H1 (cell line): ENCODE measurements around the gene PTPRG. TPM values are rescaled to one million over a fixed set of nuclear protein-coding genes. Genes with fewer than 3 reads are reported as not detected.

Experiments used
- CTCF ChIA-PET: fragments of 300-600 bp; sonication (Branson Sonifier 250); formaldehyde crosslinking; loops from one replicate; lab custom pipeline; 2021; ENCODE audit not compliant: partially characterized antibody; lab: Charles Lee
- POLR2A ChIA-PET: fragments of 300-600 bp; sonication (Branson Sonifier 250); formaldehyde crosslinking; loops from one replicate; lab custom pipeline; 2021; ENCODE audit warnings: inconsistent platforms; ENCODE audit not compliant: partially characterized antibody; lab: Charles Lee
- DNase-seq, 2 experiments: peaks; one replicate each; pipeline versions ENCODE4 v3.0.0 to v3.0.0-alpha.2; 2010 to 2022; ENCODE audit warnings: low spot score in 2 of 2, low read depth in 1 of 2, mixed read lengths in 1 of 2
- FAIRE-seq: peaks from 2 replicates; lab custom pipeline; 2011; peaks lifted over from hg19 to GRCh38; lab: Jason Lieb, UNC
- H2AFZ ChIP-seq: 2 replicates; pipeline ENCODE4 v1.8.1; 2012; ENCODE audit warnings: low read length, inconsistent platforms
- H2AK5ac ChIP-seq: 2 replicates; pipeline ENCODE4 v1.6.1; 2013; ENCODE audit warnings: low read depth, low read length
- H2BK120ac ChIP-seq: replicated peaks from 2 replicates; pipeline ENCODE3; 2013; ENCODE audit warnings: low read depth, low read length, inconsistent platforms
- H2BK12ac ChIP-seq: 2 replicates; pipeline ENCODE4 v1.6.1; 2013; ENCODE audit warnings: low read depth, low read length
- H2BK15ac ChIP-seq: 2 replicates; pipeline ENCODE4 v1.6.1; 2013; ENCODE audit warnings: low read length
- H2BK20ac ChIP-seq: 2 replicates; pipeline ENCODE4 v1.6.1; 2013; ENCODE audit warnings: low read length
- H2BK5ac ChIP-seq: 2 replicates; pipeline ENCODE4 v1.6.1; 2013; ENCODE audit warnings: low read depth, low read length
- H3K14ac ChIP-seq: 2 replicates; pipeline ENCODE4 v1.6.1; 2013; ENCODE audit warnings: inconsistent platforms; ENCODE audit not compliant: insufficient read length
- H3K18ac ChIP-seq: 2 replicates; pipeline ENCODE4 v1.6.1; 2013; ENCODE audit warnings: low read length; ENCODE audit errors: extremely low read depth
- H3K23ac ChIP-seq: 2 replicates; pipeline ENCODE4 v1.6.1; 2013; ENCODE audit warnings: inconsistent platforms; ENCODE audit not compliant: insufficient read length
- H3K23me2 ChIP-seq: 2 replicates; pipeline ENCODE4 v1.6.1; 2013; ENCODE audit warnings: low read depth, low read length
- H3K27ac ChIP-seq: 2 replicates; pipeline ENCODE4 v1.6.1; 2011; ENCODE audit warnings: low read depth, low read length, inconsistent platforms
- H3K27me3 ChIP-seq, 4 experiments: replicated peaks in 1 of 4; 1 replicate in 1 of 4; 2 replicates in 3 of 4; pipeline versions ENCODE4 v1.6.1 to v1.8.1; 2011 to 2013; ENCODE audit warnings: low read length in 3 of 4, mild to moderate bottlenecking in 3 of 4, inconsistent platforms in 2 of 4, mixed read lengths in 2 of 4, moderate library complexity in 1 of 4; ENCODE audit not compliant: control insufficient read depth in 3 of 4, insufficient read depth in 3 of 4; ENCODE audit errors: extremely low read depth in 1 of 4
- H3K36me3 ChIP-seq, 4 experiments: 2 replicates each; pipeline versions ENCODE4 v1.6.1 to v1.8.1; 2011 to 2013; ENCODE audit warnings: mild to moderate bottlenecking in 4 of 4, low read length in 3 of 4, moderate library complexity in 2 of 4, control low read depth in 1 of 4, inconsistent platforms in 1 of 4; ENCODE audit not compliant: insufficient read depth in 4 of 4, control insufficient read depth in 2 of 4
- H3K4ac ChIP-seq: replicated peaks from 2 replicates; pipeline ENCODE3; 2013; ENCODE audit warnings: low read length, low read depth, mixed read lengths, inconsistent platforms; ENCODE audit not compliant: insufficient read length
- H3K4me1 ChIP-seq, 4 experiments: replicated peaks in 1 of 4; 1 replicate in 1 of 4; 2 replicates in 3 of 4; pipeline versions ENCODE4 v1.6.1 to v1.8.1; 2011 to 2013; ENCODE audit warnings: low read length in 3 of 4, inconsistent platforms in 2 of 4, mixed read lengths in 1 of 4; ENCODE audit not compliant: insufficient read depth in 4 of 4, control insufficient read depth in 3 of 4
- H3K4me2 ChIP-seq, 2 experiments: 2 replicates each; pipeline versions ENCODE4 v1.6.1 to v1.8.1; 2011 to 2013; ENCODE audit warnings: low read depth in 2 of 2, low read length in 2 of 2, control low read depth in 1 of 2, inconsistent platforms in 1 of 2, mild to moderate bottlenecking in 1 of 2; ENCODE audit not compliant: insufficient read depth in 1 of 2
- H3K4me3 ChIP-seq, 4 experiments: fragments of 200-600, 300-600 bp in 1 of 4; sonication (generic), shearing (Covaris generic), sonication (Bioruptor Twin) in 1 of 4; 2 replicates each; pipeline versions ENCODE4 v1.5.1 to v1.8.1; 2011 to 2016; ENCODE audit warnings: low read length in 4 of 4, low read depth in 3 of 4, control low read depth in 2 of 4, inconsistent platforms in 2 of 4, mild to moderate bottlenecking in 2 of 4, mixed read lengths in 1 of 4, moderate library complexity in 1 of 4; ENCODE audit not compliant: insufficient read depth in 2 of 4; ENCODE audit errors: extremely low read depth in 1 of 4
- H3K56ac ChIP-seq: replicated peaks from 2 replicates; pipeline ENCODE3; 2013; ENCODE audit warnings: low read depth, mild to moderate bottlenecking, mixed read lengths, low read length, inconsistent platforms; ENCODE audit not compliant: insufficient read length
- H3K79me1 ChIP-seq: 2 replicates; pipeline ENCODE4 v1.6.1; 2013; ENCODE audit warnings: low read depth, low read length, control low read depth
- H3K79me2 ChIP-seq, 2 experiments: 2 replicates each; pipeline versions ENCODE4 v1.6.1 to v1.8.1; 2012 to 2013; ENCODE audit warnings: low read length in 2 of 2, mild to moderate bottlenecking in 2 of 2, inconsistent platforms in 1 of 2; ENCODE audit not compliant: insufficient read depth in 2 of 2, control insufficient read depth in 1 of 2
- H3K9ac ChIP-seq, 4 experiments: replicated peaks in 1 of 4; 1 replicate in 1 of 4; 2 replicates in 3 of 4; pipeline versions ENCODE4 v1.6.1 to v1.8.1; 2011 to 2013; ENCODE audit warnings: low read depth in 3 of 4, low read length in 3 of 4, control low read depth in 2 of 4, mild to moderate bottlenecking in 2 of 4, moderate library complexity in 2 of 4, inconsistent platforms in 1 of 4; ENCODE audit errors: extremely low read depth in 1 of 4
- H3K9me3 ChIP-seq, 2 experiments: 2 replicates each; pipeline versions ENCODE4 v1.6.1 to v1.8.1; 2012 to 2013; ENCODE audit warnings: mild to moderate bottlenecking in 2 of 2, moderate library complexity in 2 of 2, control low read depth in 1 of 2, inconsistent platforms in 1 of 2, low read depth in 1 of 2, low read length in 1 of 2, mixed read lengths in 1 of 2; ENCODE audit not compliant: insufficient read depth in 2 of 2
- H4K20me1 ChIP-seq, 2 experiments: replicated peaks in 1 of 2; 2 replicates each; pipeline versions ENCODE3 to v1.8.1; 2011 to 2013; ENCODE audit warnings: inconsistent platforms in 2 of 2, low read length in 2 of 2, mild to moderate bottlenecking in 1 of 2; ENCODE audit not compliant: insufficient read depth in 2 of 2, control insufficient read depth in 1 of 2
- H4K5ac ChIP-seq: 2 replicates; pipeline ENCODE4 v1.6.1; 2013; ENCODE audit warnings: low read length, low read depth, mixed read lengths, inconsistent platforms; ENCODE audit not compliant: insufficient read length
- H4K8ac ChIP-seq: 2 replicates; pipeline ENCODE4 v1.8.0; 2013; ENCODE audit warnings: mild to moderate bottlenecking, moderate library complexity, low read length, inconsistent platforms; ENCODE audit not compliant: insufficient read depth; ENCODE audit errors: extremely low read depth
- H4K91ac ChIP-seq: replicated peaks from 2 replicates; pipeline ENCODE3; 2013; ENCODE audit warnings: low read length, mixed read lengths, inconsistent platforms; ENCODE audit not compliant: insufficient read length
- EGR1 ChIP-seq: IDR thresholded peaks from 2 replicates; pipeline ENCODE4 v1.6.1; 2011; ENCODE audit warnings: low read depth, low read length, borderline replicate concordance
- POU5F1 ChIP-seq: IDR thresholded peaks from 2 replicates; pipeline ENCODE4 v1.6.1; 2011; ENCODE audit warnings: low read depth, mild to moderate bottlenecking, low read length, moderate library complexity
- SRF ChIP-seq: IDR thresholded peaks from 2 replicates; pipeline ENCODE4 v1.6.1; 2011; ENCODE audit warnings: mild to moderate bottlenecking, low read depth, low read length, moderate library complexity
- polyA plus RNA-seq, 7 experiments: library from polyadenylated mRNA; depleted of rRNA in 3 of 7; stranded (reverse) in 5 of 7; unstranded in 2 of 7; fragments of >200 nt in 5 of 7; fragments of 200-250 nt in 2 of 7; gene quantifications; 1 replicate in 5 of 7; 2 replicates in 1 of 7; 4 replicates in 1 of 7; pipeline versions ENCODE4 v1.2.1 to v1.2.3, GENCODE V29; 2011 to 2013; ENCODE audit warnings: missing spikeins in 2 of 7, mixed read lengths in 2 of 7
- total RNA-seq: library from RNA; stranded (reverse); fragmentation: NEBNext Ultra II Directional; extraction: Animal tissue kit (Norgen Biotek cat#: 25700); gene quantifications from 2 replicates; pipeline ENCODE4 v1.2.1, GENCODE V29; 2021
- TF ChIP-seq, protein P1 (sequence below): IDR thresholded peaks from 2 replicates; pipeline ENCODE4 v1.6.1; 2011; ENCODE audit warnings: low read length, improper control_type of control experiment

Gene PTPRG
- total and polyA plus RNA-seq, 2 of the 8 experiments (the other 6 are each of a cell fraction or from before 2014, with no cell fraction given) = 23.3 to 96.2 TPM

DNA sequence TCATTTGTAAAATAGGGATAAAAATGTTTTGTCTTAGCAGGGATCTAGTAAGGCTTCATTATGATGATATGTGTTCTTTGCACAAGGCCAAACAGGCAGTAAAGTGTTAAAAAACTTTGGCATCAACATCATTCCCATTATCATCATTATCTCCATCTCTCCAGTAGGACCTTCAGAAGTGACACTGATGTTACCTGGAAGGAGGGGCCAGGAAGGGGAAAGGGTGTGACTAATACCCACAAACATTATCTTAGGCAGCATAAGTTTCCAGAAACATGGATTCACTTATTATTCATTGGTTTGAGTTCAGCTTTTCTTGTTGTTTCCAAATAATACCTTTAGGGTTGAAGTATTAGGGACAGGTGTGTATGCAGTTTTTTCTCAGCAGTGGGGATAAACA lies 399.6 kb downstream of the PTPRG start:
- Histone ChIP-seq H3K4me1 (peaks cover 0 to 8% (median 4%) of the 10 kb centered on the region in 4 experiments; a peak in 5 of 7 replicates), H3K18ac (no peak overlapping the region), H2BK12ac (no peak overlapping the region), H3K79me1 (peaks cover 8% of the 10 kb centered on the region; the same call in 1 of the 2 replicates), H2BK15ac (no peak overlapping the region), H3K27me3 (no peaks in the 10 kb centered on the region), H3K4ac (no peak overlapping the region), H2BK5ac (no peak overlapping the region), H3K14ac (no peak overlapping the region), H4K8ac (no peak overlapping the region), H3K9ac (no peak overlapping the region), H3K23me2 (no peaks in the 10 kb centered on the region), H3K36me3 (no peaks in the 10 kb centered on the region), H2AK5ac (no peak overlapping the region), H4K20me1 (peaks cover 4 to 7% of the 10 kb centered on the region in 2 experiments), H3K56ac (no peak overlapping the region), H3K9me3 (no peaks in the 10 kb centered on the region), H3K4me3 (no peak overlapping the region), H3K4me2 (no peak overlapping the region), H3K79me2 (peaks cover 0 to 89% of the 10 kb centered on the region in 2 experiments; a peak in 2 of 4 replicates), H2BK120ac (no peak overlapping the region), H4K91ac (no peak overlapping the region), H2BK20ac (no peak overlapping the region), H4K5ac (no peak overlapping the region), H3K27ac (no peak overlapping the region), H3K23ac (no peak overlapping the region), H2AFZ (no peak overlapping the region)
- TF ChIP-seq EGR1 (no peak), POU5F1 (no peak), SRF (no peak)
- TF ChIP-seq, protein P1, sequence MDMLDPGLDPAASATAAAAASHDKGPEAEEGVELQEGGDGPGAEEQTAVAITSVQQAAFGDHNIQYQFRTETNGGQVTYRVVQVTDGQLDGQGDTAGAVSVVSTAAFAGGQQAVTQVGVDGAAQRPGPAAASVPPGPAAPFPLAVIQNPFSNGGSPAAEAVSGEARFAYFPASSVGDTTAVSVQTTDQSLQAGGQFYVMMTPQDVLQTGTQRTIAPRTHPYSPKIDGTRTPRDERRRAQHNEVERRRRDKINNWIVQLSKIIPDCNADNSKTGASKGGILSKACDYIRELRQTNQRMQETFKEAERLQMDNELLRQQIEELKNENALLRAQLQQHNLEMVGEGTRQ = no peak
- POLR2A ChIA-PET = no interaction called here
- DNase-seq (no peak), FAIRE-seq (no peak)
- CTCF ChIA-PET = interaction anchor here (0.7 to 1.3 kb wide), 3 partner anchors 44 to 149 kb away, joined by 3 read pairs; no protein-coding TSS in a partner anchor
